Keratinocyte (primary cell): ENCODE measurements around the gene GSTM4.
"Not testable (repeated sequence)": the region's sequence is repeated elsewhere in the genome, so short reads cannot be mapped to it uniquely, and the experiment has no call there.

Experiments used
- CTCF ChIP-seq, 3 experiments: IDR thresholded peaks in 1 of 3; conservative IDR thresholded peaks in 1 of 3; optimal IDR thresholded peaks in 1 of 3; 2 replicates in 2 of 3; 3 replicates in 1 of 3; pipeline versions ENCODE3 to v1.5.1; 2011; ENCODE audit warnings: low read length in 3 of 3, mild to moderate bottlenecking in 3 of 3, moderate library complexity in 2 of 3, control low read depth in 1 of 3, inconsistent platforms in 1 of 3; ENCODE audit not compliant: insufficient read depth in 2 of 3; ENCODE audit errors: extremely low read depth in 1 of 3
- EZH2 ChIP-seq: IDR thresholded peaks from one replicate; pipeline ENCODE4 v1.6.1; 2012; ENCODE audit warnings: inconsistent platforms, mild to moderate bottlenecking, low read length, moderate library complexity

- not testable (repeated sequence) for TF ChIP-seq CTCF (optimal IDR thresholded peaks at IDR 0.05 in 1 of 3, IDR thresholded peaks at IDR 0.05 in 1 of 3, conservative IDR thresholded peaks at IDR 0.05 in 1 of 3; ENCODE audit: extremely low read depth in 1 of 3, insufficient read depth in 2 of 3, low read length in 3 of 3); EZH2
These were observed 28.9 kb downstream of the GSTM4 start for GRCh38 chr1:109684777-109685176.
